ENCODE measurements around the gene RNF144A.

RNF144A gene

GRCh38 chr2:7035884-7036283 is 118.7 kb downstream of the RNF144A start:
- in situ Hi-C loops (cut with MboI; ENCODE audit: low sequenced_read_pairs), result no loop called here

- in situ Hi-C loops (cut with MboI; ENCODE audit: low sequenced_read_pairs), result no loop called here
Measured at GRCh38 chr2:7037340-7038333, 120.4 kb downstream of the RNF144A start.

- in situ Hi-C loops (cut with MboI; ENCODE audit: low sequenced_read_pairs), result no loop called here
Measured at GRCh38 chr2:7040547-7040946, 123.3 kb downstream of the RNF144A start.

GRCh38 chr2:7041421-7041820 is 124.2 kb downstream of the RNF144A start:
- in situ Hi-C loops (cut with MboI; ENCODE audit: low sequenced_read_pairs), result no loop called here

GRCh38 chr2:7043690-7044089 is 126.5 kb downstream of the RNF144A start:
- in situ Hi-C loops (cut with MboI; ENCODE audit: low sequenced_read_pairs), result no loop called here

GRCh38 chr2:7044253-7045250 is 127.3 kb downstream of the RNF144A start:
- in situ Hi-C loops (cut with MboI; ENCODE audit: low sequenced_read_pairs), result no loop called here

- in situ Hi-C loops (cut with MboI; ENCODE audit: low sequenced_read_pairs), result no loop called here
Measured at GRCh38 chr2:7045601-7046590, 128.7 kb downstream of the RNF144A start.

- in situ Hi-C loops (cut with MboI; ENCODE audit: low sequenced_read_pairs), result no loop called here
Measured at GRCh38 chr2:7047661-7048060, 130.4 kb downstream of the RNF144A start.

GRCh38 chr2:7048762-7049294 is 131.6 kb downstream of the RNF144A start:
- in situ Hi-C loops (cut with MboI; ENCODE audit: low sequenced_read_pairs), result no loop called here

GRCh38 chr2:7052404-7052803 is 135.2 kb downstream of the RNF144A start:
- in situ Hi-C loops (cut with MboI; ENCODE audit: low sequenced_read_pairs), result no loop called here

- in situ Hi-C loops (cut with MboI; ENCODE audit: low sequenced_read_pairs), result no loop called here
Measured at GRCh38 chr2:7053650-7054265, 136.5 kb downstream of the RNF144A start.

GRCh38 chr2:7057865-7058400 is 140.7 kb downstream of the RNF144A start:
- in situ Hi-C loops (cut with MboI; ENCODE audit: low sequenced_read_pairs), result no loop called here

GRCh38 chr2:7060156-7060555 is 142.9 kb downstream of the RNF144A start:
- in situ Hi-C loops (cut with MboI; ENCODE audit: low sequenced_read_pairs), result no loop called here

GRCh38 chr2:7060631-7061449 is 143.6 kb downstream of the RNF144A start:
- in situ Hi-C loops (cut with MboI; ENCODE audit: low sequenced_read_pairs), result no loop called here

GRCh38 chr2:7061450-7061789 is 144.2 kb downstream of the RNF144A start:
- in situ Hi-C loops (cut with MboI; ENCODE audit: low sequenced_read_pairs), result no loop called here

GRCh38 chr2:7061921-7062320 is 144.7 kb downstream of the RNF144A start:
- in situ Hi-C loops (cut with MboI; ENCODE audit: low sequenced_read_pairs), result no loop called here

- in situ Hi-C loops (cut with MboI; ENCODE audit: low sequenced_read_pairs), result no loop called here
Measured at GRCh38 chr2:7063789-7064188, 146.6 kb downstream of the RNF144A start.

GRCh38 chr2:7068457-7068856 is 151.2 kb downstream of the RNF144A start:
- in situ Hi-C loops (cut with MboI; ENCODE audit: low sequenced_read_pairs), result no loop called here
